Glomerular endothelial cell (primary cell): ENCODE measurements around the gene TMEM129. TPM values are rescaled to one million over a fixed set of nuclear protein-coding genes. Genes with fewer than 3 reads are reported as not detected.

ENCODE experiments used
- DNase-seq: peaks from one replicate; pipeline ENCODE4 v3.0.0-alpha.2; 2011; ENCODE audit warnings: low read depth, low spot score; ENCODE audit errors: extremely low read depth
- total RNA-seq: library from RNA; depleted of rRNA; stranded (reverse); fragments of >200 nt; gene quantifications from 2 replicates; pipeline ENCODE4 v1.2.3, GENCODE V29; 2015

The TMEM129 gene
- total RNA-seq, 1 donor from 2014 or later: 49.5 TPM

GRCh38 chr4:1722551-1723118, 1.5 kb upstream of the TMEM129 start:
- no peak for DNase-seq

- no peak for DNase-seq
Measured at GRCh38 chr4:1721666-1722550, 785 bp upstream of the TMEM129 start.

GRCh38 chr4:1720163-1720983, 750 bp downstream of the TMEM129 start:
- no peak for DNase-seq

DNA sequence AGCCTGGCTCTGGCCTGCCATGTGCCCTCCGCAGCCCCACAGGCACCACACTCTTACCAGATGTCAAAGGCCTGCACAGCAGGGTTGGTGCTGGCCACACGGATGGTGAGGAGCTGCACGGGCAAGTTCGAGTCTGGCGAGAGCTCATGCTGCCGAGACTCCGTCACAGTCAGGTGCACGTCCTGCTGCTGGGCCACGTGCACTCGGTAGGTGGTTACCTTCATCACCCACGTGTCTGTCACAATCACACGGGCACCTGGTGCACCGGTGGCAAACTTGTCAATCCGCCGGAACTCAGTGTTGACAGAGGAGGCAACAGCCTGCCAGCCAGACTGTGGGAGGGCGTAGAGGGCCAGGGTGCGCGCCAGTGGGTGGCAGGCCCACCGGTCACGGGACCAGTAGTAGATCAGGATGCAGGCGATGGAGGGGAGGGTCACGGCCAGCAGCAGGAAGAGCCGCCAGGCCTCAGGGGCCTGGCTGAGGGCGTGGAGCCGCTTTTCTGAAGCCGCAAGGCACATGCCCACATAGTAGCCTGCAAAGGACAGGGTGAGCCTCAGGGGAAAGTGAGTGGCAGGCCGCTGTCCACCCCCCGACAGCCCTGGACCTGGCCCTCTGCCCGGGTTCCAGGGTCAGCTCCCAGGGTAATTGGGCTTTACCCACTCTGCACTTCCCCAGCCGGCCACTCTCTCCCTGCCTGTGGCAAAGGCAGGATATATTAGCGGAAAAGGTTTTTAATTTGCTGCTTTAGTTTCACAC, 2.9 kb downstream of the TMEM129 start:
- no peak for DNase-seq

GRCh38 chr4:1717129-1718094, 3.7 kb downstream of the TMEM129 start:
- no peak for DNase-seq

DNA sequence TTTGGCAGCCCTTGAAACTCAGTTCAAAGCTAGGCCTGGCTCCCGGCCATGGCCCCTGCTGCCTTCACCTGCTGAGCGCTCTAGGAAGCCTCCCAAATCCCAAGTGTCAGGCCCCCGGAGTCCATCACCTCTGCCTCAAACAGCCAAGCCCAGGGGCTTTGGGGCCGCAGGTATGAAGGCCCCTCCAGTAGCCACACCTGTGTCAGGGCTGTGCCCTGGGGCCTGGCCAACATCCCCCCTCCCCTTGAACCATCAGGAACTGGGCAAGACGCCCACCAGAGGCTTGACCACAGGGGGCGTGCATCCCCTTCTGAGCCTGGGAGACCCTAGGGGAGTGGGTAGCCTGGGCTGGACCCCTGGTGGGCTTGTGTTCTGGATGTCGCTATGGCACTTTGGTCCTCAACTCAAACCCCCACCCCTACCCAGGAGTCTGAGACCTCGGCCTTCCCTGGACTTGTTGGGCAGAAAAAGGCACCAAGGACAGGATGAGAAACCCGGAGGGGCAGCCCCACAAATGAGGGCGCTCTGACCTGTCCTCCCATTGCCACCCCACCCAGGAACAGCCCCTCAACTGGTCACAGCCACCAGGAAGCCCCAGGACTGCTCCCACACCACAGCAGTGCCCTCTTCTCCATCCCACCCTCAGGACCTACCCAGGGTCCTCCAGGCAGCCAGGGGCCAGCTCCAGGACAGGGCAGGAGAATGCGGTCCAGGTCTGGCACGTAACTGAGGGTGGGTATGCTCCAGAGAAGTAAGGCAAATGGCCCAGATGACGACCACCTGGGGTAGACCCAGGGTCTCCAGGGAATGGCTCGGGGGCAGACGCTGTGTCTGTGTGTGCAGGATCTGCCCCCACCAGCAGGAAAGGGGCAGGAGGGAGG, 4.8 kb downstream of the TMEM129 start:
- no peak for DNase-seq

DNA sequence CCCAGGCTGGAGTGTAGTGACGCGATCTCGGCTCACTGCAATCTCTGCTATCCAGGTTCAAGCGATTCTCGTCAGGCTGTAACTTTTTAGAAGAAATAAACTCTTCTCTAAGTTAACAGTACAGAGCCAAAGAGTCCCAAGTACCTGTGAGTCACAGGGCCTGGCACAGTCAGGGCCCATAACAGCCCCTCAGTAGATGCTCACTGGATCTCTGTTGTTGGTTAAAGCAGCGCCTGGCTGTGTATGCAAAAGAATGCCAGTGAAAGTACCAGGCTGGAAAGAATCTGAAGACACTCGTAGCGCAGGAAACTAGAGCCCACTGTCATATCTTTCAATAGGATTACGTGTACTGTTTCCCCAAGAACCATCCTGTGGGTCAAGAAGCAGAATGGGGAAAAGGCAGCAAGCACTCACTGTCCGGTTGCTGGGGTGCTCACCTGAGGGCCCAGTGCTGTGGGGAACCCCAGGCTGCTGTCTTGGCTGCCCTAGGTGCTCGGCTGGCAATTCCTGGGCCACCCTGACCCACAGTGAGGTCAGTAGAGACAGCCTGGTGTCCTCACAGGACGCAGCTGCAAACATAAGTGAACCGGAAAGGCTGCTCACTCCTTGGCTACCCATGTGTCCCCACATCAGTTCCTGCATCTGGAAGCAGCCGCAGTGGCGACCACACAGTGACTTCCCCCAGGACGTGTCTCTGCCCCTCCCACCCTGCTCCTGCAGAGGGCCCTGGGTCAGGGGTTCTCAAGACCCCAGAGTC, 5.9 kb downstream of the TMEM129 start:
- DNase-seq: no peak

GRCh38 chr4:1714303-1715001, 6.7 kb downstream of the TMEM129 start:
- no peak for DNase-seq

DNA sequence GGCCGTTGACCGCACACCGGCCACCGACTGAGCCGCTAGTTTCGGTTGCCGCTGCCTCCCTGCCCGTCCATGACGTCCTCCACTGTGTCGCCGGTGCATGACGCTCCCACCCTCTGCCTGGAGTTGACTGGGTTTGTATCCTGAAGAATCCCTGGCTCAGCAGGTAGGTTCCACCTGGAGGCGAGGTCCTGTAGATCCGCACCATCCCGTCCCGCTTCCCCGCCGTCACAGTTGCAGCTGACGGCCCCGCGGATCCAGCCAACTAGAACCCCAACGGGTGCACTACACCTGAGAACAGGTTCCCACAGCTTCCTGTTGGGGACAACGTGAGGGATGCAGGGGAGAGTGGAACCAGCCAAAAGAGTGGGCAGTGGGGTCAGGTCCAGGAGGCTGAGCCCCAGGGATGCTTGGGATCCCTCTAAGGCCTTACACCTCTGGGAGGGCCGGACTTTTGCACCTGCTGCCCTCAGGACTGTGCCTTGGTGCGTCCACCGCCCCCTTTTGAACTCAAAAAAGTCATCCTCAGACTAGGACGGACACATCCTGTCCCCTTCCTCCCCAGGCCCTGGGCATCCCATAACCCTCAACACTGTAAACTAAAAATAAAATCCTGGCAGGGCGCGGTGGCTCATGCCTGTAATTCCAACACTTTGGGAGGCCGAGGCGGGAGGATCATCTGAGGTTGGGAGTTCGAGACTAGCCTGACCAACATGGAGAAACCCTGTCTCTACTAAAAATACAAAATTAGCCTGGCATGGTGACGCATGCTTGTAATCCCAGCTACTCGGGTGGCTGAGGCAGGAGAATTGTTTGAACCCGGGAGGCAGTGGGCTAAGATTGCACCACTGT, 7.9 kb downstream of the TMEM129 start:
- no peak for DNase-seq

- DNase-seq: no peak
Measured at GRCh38 chr4:1712216-1713002, 8.7 kb downstream of the TMEM129 start, which contains the start of gene SLBP. Gene SLBP, minus strand, starts transcription at chr4:1712319. Its CDS starts 131 bp downstream, at chr4:1712188.

DNA sequence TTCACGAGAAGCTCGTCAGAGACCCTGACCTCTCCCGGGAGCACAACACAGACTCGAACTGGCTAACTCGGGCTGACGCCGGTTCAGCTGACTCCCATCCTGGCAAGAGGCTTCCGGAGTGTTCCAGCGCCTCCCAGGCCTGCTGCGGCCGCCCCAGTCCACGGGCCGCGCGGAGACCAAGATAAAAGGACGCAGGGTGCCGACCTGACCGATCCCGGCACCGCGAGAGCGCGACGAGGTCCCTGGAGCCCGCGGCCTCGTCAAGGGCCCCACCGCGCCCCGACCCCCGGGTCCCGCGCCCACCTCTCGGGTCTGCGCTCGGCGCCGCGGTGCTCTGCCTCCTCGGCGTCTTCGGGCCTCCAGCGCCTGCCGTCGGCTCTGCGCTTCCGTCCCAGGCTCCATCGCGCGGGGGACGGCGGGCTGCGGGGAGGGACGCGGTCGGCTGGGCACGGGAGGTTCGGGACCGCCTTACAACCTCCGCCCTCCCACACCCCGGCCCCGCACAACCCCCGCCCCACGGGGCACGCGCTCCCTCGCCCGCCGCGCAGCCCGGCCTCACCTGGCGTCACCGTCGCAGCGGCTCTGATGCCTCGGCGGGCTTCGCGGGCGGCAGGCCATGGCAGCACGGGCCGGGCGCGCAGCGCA, 9.4 kb downstream of the TMEM129 start:
- no peak for DNase-seq

DNA sequence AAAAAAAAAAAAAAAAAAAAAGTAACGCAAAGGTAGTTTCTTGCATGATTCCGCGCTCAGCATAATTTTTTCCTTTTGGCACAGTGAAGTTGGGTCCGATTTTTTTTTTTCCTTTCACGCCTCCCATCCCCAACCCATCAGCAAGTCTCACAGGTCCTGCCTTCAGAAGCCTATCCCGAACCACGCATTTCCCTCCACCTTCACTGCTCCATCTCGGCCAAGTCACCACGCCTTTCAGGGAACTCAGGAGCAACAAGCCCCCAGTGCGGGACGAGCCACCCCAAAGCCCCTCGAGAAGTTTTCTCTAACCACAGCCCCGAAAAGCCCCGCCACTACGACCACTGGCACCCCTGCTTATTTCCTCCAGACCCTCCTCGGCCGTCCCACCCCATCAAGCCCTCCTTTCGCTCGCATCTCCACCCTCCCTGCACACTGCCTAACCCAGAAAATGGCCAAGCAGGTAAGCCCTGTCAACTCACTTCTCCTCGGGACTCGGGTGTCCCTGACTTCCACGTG, 10.0 kb downstream of the TMEM129 start:
- no peak for DNase-seq

DNA sequence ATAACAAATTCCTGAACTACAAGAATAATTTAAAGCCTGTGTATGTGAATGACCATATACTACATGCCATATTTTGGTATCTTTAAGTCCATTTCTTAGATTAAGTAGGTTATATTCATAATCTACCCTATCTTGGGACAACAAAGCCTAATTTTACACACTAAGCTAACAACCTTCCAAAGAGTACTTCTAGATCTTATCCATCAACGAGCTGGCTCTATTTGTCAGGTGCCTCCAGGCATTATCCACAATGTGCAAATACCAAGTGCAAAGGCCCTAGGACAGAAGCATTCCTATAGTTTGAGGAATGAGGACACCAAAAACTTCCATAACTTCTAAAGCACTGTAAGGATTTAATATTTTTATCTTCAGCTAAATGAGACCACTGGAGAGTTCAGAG, 12.5 kb downstream of the TMEM129 start:
- no peak for DNase-seq

DNA sequence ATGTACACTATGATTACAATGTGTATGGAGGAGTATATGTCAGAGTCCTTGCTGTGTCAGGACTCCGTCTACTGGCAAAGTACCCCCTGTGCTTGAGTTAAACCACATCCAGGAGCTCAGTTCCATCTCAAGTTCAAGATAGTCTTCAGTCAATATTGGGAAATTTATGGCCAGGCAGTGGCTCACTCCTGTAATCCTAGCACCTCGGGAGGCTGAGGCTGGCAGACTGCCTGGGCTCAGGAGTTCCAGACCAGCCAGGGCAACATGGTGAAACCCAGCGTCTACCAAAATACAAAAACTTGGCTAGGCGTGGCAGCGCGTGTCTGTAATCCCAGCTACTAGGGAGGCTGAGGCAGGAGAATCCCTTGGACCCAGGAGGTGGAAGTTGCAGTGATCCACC, 14.8 kb downstream of the TMEM129 start:
- no peak for DNase-seq

DNA sequence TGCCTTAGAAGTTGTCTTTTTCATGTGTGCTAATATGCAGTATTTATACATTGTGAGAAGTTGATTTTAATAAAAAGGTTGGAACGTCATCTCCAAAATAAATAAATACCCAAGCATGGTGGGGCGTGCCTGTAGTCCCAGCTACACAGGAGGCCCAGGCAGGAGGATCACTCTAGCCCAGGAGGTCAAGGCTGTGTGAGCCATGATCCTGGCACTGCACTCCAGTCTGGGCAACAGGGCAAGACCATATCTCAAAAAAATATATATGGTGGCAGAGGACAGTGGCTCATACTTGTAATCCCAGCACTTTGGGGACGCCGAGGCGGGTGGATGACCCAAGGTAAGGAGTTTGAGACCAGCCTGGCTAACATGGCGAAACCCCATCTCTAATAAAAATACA, 15.4 kb downstream of the TMEM129 start:
- DNase-seq: no peak
